HG02759 (cell line): ENCODE results near the gene PPP1R13B.

Experiments
- ATAC-seq: cut with Tn5 transposase; IDR thresholded peaks from one replicate; pipeline ENCODE4 v1.9.1; 2021; ENCODE audit warnings: mild to moderate bottlenecking, moderate library complexity; ENCODE audit not compliant: unreplicated experiment

PPP1R13B gene

GRCh38 chr14:103745424-103745823 lies 102.0 kb downstream of the PPP1R13B start:
- ATAC-seq = no peak

- no peak for ATAC-seq
Measured at GRCh38 chr14:103744621-103745395, 102.6 kb downstream of the PPP1R13B start.

- ATAC-seq = no peak
Measured at GRCh38 chr14:103743691-103744090, 103.7 kb downstream of the PPP1R13B start.

GRCh38 chr14:103742499-103743255 lies 104.7 kb downstream of the PPP1R13B start:
- ATAC-seq = no peak

- no peak for ATAC-seq
Measured at GRCh38 chr14:103741876-103742275, 105.5 kb downstream of the PPP1R13B start.

GRCh38 chr14:103740991-103741689 lies 106.2 kb downstream of the PPP1R13B start:
- ATAC-seq = no peak

- no peak for ATAC-seq
Measured at GRCh38 chr14:103739793-103740501, 107.4 kb downstream of the PPP1R13B start.

- no peak for ATAC-seq
Measured at GRCh38 chr14:103739466-103739792, 107.9 kb downstream of the PPP1R13B start.

GRCh38 chr14:103738701-103739451 lies 108.5 kb downstream of the PPP1R13B start:
- ATAC-seq = no peak

- no peak for ATAC-seq
Measured at GRCh38 chr14:103738166-103738565, 109.2 kb downstream of the PPP1R13B start.

GRCh38 chr14:103737432-103738045 lies 109.8 kb downstream of the PPP1R13B start:
- ATAC-seq = no peak

- ATAC-seq = no peak
Measured at GRCh38 chr14:103736546-103737431, 110.6 kb downstream of the PPP1R13B start.

- no peak for ATAC-seq
Measured at GRCh38 chr14:103735815-103736545, 111.4 kb downstream of the PPP1R13B start.

- no peak for ATAC-seq
Measured at GRCh38 chr14:103735439-103735814, 111.9 kb downstream of the PPP1R13B start.

- no peak for ATAC-seq
Measured at GRCh38 chr14:103735022-103735421, 112.4 kb downstream of the PPP1R13B start.

GRCh38 chr14:103734081-103734888 lies 113.1 kb downstream of the PPP1R13B start:
- ATAC-seq = no peak

GRCh38 chr14:103733651-103734050 lies 113.7 kb downstream of the PPP1R13B start:
- ATAC-seq = no peak
